Subcutaneous abdominal adipose tissue (tissue), 5 donors: Measurements from ENCODE around the gene FKBP5.
A peak's percentile ranks its signal among the peaks of the same experiment; 100 is the strongest.

ENCODE experiments used
- H3K27ac ChIP-seq: one replicate; pipeline ENCODE4 v1.7.0; 2013; ENCODE audit warnings: low read depth, mild to moderate bottlenecking, inconsistent platforms, low read length, moderate library complexity
- H3K27me3 ChIP-seq, 5 donors: one replicate each; pipeline ENCODE4 v1.7.0; 2013; ENCODE audit warnings: low read length in 5 of 5, inconsistent platforms in 1 of 5; ENCODE audit not compliant: control insufficient read depth in 5 of 5, insufficient read depth in 4 of 5
- H3K36me3 ChIP-seq, 5 donors: one replicate each; pipeline ENCODE4 v1.7.0; 2013; ENCODE audit warnings: low read length in 5 of 5; ENCODE audit not compliant: control insufficient read depth in 5 of 5, insufficient read depth in 5 of 5
- H3K4me1 ChIP-seq, 5 donors: one replicate each; pipeline ENCODE4 v1.7.0; 2013; ENCODE audit warnings: low read length in 5 of 5, mild to moderate bottlenecking in 3 of 5, moderate library complexity in 1 of 5; ENCODE audit not compliant: control insufficient read depth in 5 of 5, insufficient read depth in 5 of 5
- H3K4me3 ChIP-seq, 5 donors: one replicate each; pipeline ENCODE4 v1.7.0; 2013; ENCODE audit warnings: low read length in 5 of 5, low read depth in 1 of 5
- H3K9ac ChIP-seq, 5 donors: one replicate each; pipeline ENCODE4 v1.7.0; 2013; ENCODE audit warnings: low read length in 5 of 5, mild to moderate bottlenecking in 4 of 5, moderate library complexity in 3 of 5
- H3K9me3 ChIP-seq, 5 donors: one replicate each; pipeline ENCODE4 v1.7.0; 2013; ENCODE audit warnings: low read length in 5 of 5; ENCODE audit not compliant: control insufficient read depth in 5 of 5
- donor health status: healthy.
- donor health status: healthy.
- donor health status: healthy.
- donor health status: healthy.
- donor health status: healthy.

FKBP5 gene

GRCh38 chr6:35724059-35724458 is 35.3 kb upstream of the FKBP5 start:
- Histone ChIP-seq H3K27me3 (no peaks in the 10 kb centered on the region), H3K27ac (no peak overlapping the region), H3K36me3 (no peaks in the 10 kb centered on the region), H3K9ac (peak overlapping the region in 1 of 5 donors; percentile 41), H3K4me1 (peaks cover 18 to 90% (median 73%) of the 10 kb centered on the region in 5 donors), H3K4me3 (no peak overlapping the region), H3K9me3 (no peaks in the 10 kb centered on the region)

- H3K36me3 ChIP-seq: no peaks in the 10 kb centered on the region
- no peak overlapping the region for H3K27ac ChIP-seq
- H3K27me3 ChIP-seq: no peaks in the 10 kb centered on the region
- H3K4me3 ChIP-seq: no peak overlapping the region
- H3K4me1 ChIP-seq: peaks cover 18 to 90% (median 71%) of the 10 kb centered on the region in 5 donors
- H3K9me3 ChIP-seq: no peaks in the 10 kb centered on the region
- no peak overlapping the region for H3K9ac ChIP-seq
Measured at GRCh38 chr6:35723587-35723986, 34.9 kb upstream of the FKBP5 start.

GRCh38 chr6:35722121-35722761 is 33.5 kb upstream of the FKBP5 start:
- no peaks in the 10 kb centered on the region for H3K27me3 ChIP-seq
- H3K36me3 ChIP-seq: no peaks in the 10 kb centered on the region
- H3K27ac ChIP-seq: no peak overlapping the region
- H3K4me1 ChIP-seq: peaks cover 16 to 91% (median 64%) of the 10 kb centered on the region in 5 donors
- H3K4me3 ChIP-seq: no peak overlapping the region
- H3K9me3 ChIP-seq: no peaks in the 10 kb centered on the region
- H3K9ac ChIP-seq: peak overlapping the region in 1 of 5 donors; percentile 13

- Histone ChIP-seq H3K4me1 (peaks cover 14 to 77% (median 43%) of the 10 kb centered on the region in 5 donors), H3K36me3 (no peaks in the 10 kb centered on the region), H3K9ac (peak overlapping the region in 1 of 5 donors; percentile 23), H3K4me3 (peak overlapping the region in 3 of 5 donors; percentile 42 to 52 (median 45)), H3K27me3 (no peaks in the 10 kb centered on the region), H3K27ac (no peak overlapping the region), H3K9me3 (no peaks in the 10 kb centered on the region)
Measured at GRCh38 chr6:35719830-35720733, 31.4 kb upstream of the FKBP5 start.

- Histone ChIP-seq H3K4me1 (peaks cover 14 to 70% (median 37%) of the 10 kb centered on the region in 5 donors), H3K27ac (no peak overlapping the region), H3K36me3 (no peaks in the 10 kb centered on the region), H3K4me3 (peak overlapping the region in 2 of 5 donors; percentile 45 to 52), H3K9ac (no peak overlapping the region), H3K9me3 (no peaks in the 10 kb centered on the region), H3K27me3 (no peaks in the 10 kb centered on the region)
Measured at GRCh38 chr6:35719404-35719829, 30.7 kb upstream of the FKBP5 start.

GRCh38 chr6:35718911-35719381 is 30.2 kb upstream of the FKBP5 start:
- no peak overlapping the region for H3K27ac ChIP-seq
- H3K9me3 ChIP-seq: no peaks in the 10 kb centered on the region
- H3K9ac ChIP-seq: no peak overlapping the region
- H3K27me3 ChIP-seq: no peaks in the 10 kb centered on the region
- H3K4me1 ChIP-seq: peaks cover 14 to 66% (median 32%) of the 10 kb centered on the region in 5 donors
- H3K4me3 ChIP-seq: no peak overlapping the region
- no peaks in the 10 kb centered on the region for H3K36me3 ChIP-seq

- H3K27me3 ChIP-seq: no peaks in the 10 kb centered on the region
- no peak overlapping the region for H3K27ac ChIP-seq
- H3K9ac ChIP-seq: no peak overlapping the region
- no peak overlapping the region for H3K4me3 ChIP-seq
- no peaks in the 10 kb centered on the region for H3K9me3 ChIP-seq
- no peaks in the 10 kb centered on the region for H3K36me3 ChIP-seq
- peaks cover 14 to 63% (median 29%) of the 10 kb centered on the region in 5 donors for H3K4me1 ChIP-seq
Measured at GRCh38 chr6:35718375-35718736, 29.6 kb upstream of the FKBP5 start.

- H3K27ac ChIP-seq: no peak overlapping the region
- H3K4me1 ChIP-seq: peaks cover 14 to 62% (median 28%) of the 10 kb centered on the region in 5 donors
- no peak overlapping the region for H3K9ac ChIP-seq
- no peaks in the 10 kb centered on the region for H3K36me3 ChIP-seq
- no peak overlapping the region for H3K4me3 ChIP-seq
- H3K9me3 ChIP-seq: no peaks in the 10 kb centered on the region
- no peaks in the 10 kb centered on the region for H3K27me3 ChIP-seq
Measured at GRCh38 chr6:35717449-35718374, 29.0 kb upstream of the FKBP5 start.

GRCh38 chr6:35716798-35717197 is 28.1 kb upstream of the FKBP5 start:
- no peaks in the 10 kb centered on the region for H3K9me3 ChIP-seq
- H3K4me1 ChIP-seq: peaks cover 10 to 52% (median 20%) of the 10 kb centered on the region in 5 donors
- H3K9ac ChIP-seq: no peak overlapping the region
- H3K27ac ChIP-seq: no peak overlapping the region
- H3K27me3 ChIP-seq: no peaks in the 10 kb centered on the region
- no peak overlapping the region for H3K4me3 ChIP-seq
- H3K36me3 ChIP-seq: no peaks in the 10 kb centered on the region
